H9 (cell line): ENCODE data around the gene FBXL13. TPM values are rescaled to one million over a fixed set of nuclear protein-coding genes. Genes with fewer than 3 reads are reported as not detected.

Source experiments
- DNase-seq: peaks from one replicate; pipeline ENCODE4 v3.0.0-alpha.2; 2017
- H2AFZ ChIP-seq: one replicate; pipeline ENCODE4 v1.6.1; 2013; ENCODE audit warnings: mild to moderate bottlenecking, low read length, control low read depth, moderate library complexity
- H2AK5ac ChIP-seq: 2 replicates; pipeline ENCODE4 v1.6.1; 2013; ENCODE audit warnings: low read length, control low read depth, mixed read lengths; ENCODE audit not compliant: insufficient read length
- H2BK120ac ChIP-seq: one replicate; pipeline ENCODE4 v1.6.1; 2013; ENCODE audit warnings: low read depth, mild to moderate bottlenecking, low read length, control low read depth, inconsistent platforms; ENCODE audit not compliant: poor library complexity, severe bottlenecking
- H2BK12ac ChIP-seq: 2 replicates; pipeline ENCODE4 v1.6.1; 2013; ENCODE audit warnings: low read length, control low read depth, mixed read lengths, low read depth; ENCODE audit not compliant: insufficient read length
- H2BK15ac ChIP-seq: 2 replicates; pipeline ENCODE4 v1.6.1; 2013; ENCODE audit warnings: low read depth, low read length, control low read depth
- H2BK20ac ChIP-seq: one replicate; pipeline ENCODE4 v1.6.1; 2013; ENCODE audit warnings: low read depth, mild to moderate bottlenecking, low read length, control low read depth, inconsistent platforms; ENCODE audit not compliant: poor library complexity, severe bottlenecking
- H2BK5ac ChIP-seq: 2 replicates; pipeline ENCODE4 v1.6.1; 2013; ENCODE audit warnings: low read length, control low read depth, mixed read lengths; ENCODE audit not compliant: insufficient read length
- H3K14ac ChIP-seq: 2 replicates; pipeline ENCODE4 v1.6.1; 2013; ENCODE audit warnings: low read length, control low read depth; ENCODE audit not compliant: insufficient read depth
- H3K18ac ChIP-seq: 2 replicates; pipeline ENCODE4 v1.6.1; 2013; ENCODE audit warnings: low read depth, mild to moderate bottlenecking, mixed read lengths, low read length, control low read depth; ENCODE audit not compliant: insufficient read length
- H3K23ac ChIP-seq: 2 replicates; pipeline ENCODE4 v1.6.1; 2013; ENCODE audit warnings: low read length, control low read depth, mixed read lengths, low read depth; ENCODE audit not compliant: insufficient read length
- H3K23me2 ChIP-seq: 2 replicates; pipeline ENCODE4 v1.6.1; 2013; ENCODE audit warnings: low read depth, mild to moderate bottlenecking, mixed read lengths, low read length, control low read depth; ENCODE audit not compliant: insufficient read length, poor library complexity, severe bottlenecking
- H3K27ac ChIP-seq: 2 replicates; pipeline ENCODE4 v1.5.1; 2013; ENCODE audit warnings: low read length, control low read depth, mixed read lengths, low read depth; ENCODE audit not compliant: insufficient read length
- H3K27me3 ChIP-seq: 2 replicates; pipeline ENCODE4 v1.6.1; 2013; ENCODE audit warnings: low read length, control low read depth, inconsistent platforms; ENCODE audit not compliant: insufficient read depth
- H3K4ac ChIP-seq: 2 replicates; pipeline ENCODE4 v1.6.1; 2013; ENCODE audit warnings: low read depth, mild to moderate bottlenecking, control low read depth, inconsistent platforms, low read length, moderate library complexity
- H3K4me1 ChIP-seq: 2 replicates; pipeline ENCODE4 v1.6.1; 2013; ENCODE audit warnings: low read length, control low read depth, inconsistent platforms; ENCODE audit not compliant: insufficient read depth
- H3K4me2 ChIP-seq: 2 replicates; pipeline ENCODE4 v1.6.1; 2013; ENCODE audit warnings: low read length, control low read depth, mixed read lengths; ENCODE audit not compliant: insufficient read length, insufficient read depth
- H3K56ac ChIP-seq: 2 replicates; pipeline ENCODE4 v1.6.1; 2013; ENCODE audit warnings: low read depth, mild to moderate bottlenecking, mixed read lengths, low read length, control low read depth; ENCODE audit not compliant: insufficient read length
- H3K79me1 ChIP-seq: 2 replicates; pipeline ENCODE4 v1.6.1; 2013; ENCODE audit warnings: low read depth, mild to moderate bottlenecking, moderate library complexity, low read length, control low read depth, inconsistent platforms; ENCODE audit not compliant: insufficient read depth, poor library complexity, severe bottlenecking
- H3K79me2 ChIP-seq: 2 replicates; pipeline ENCODE4 v1.6.1; 2013; ENCODE audit warnings: low read length, control low read depth, inconsistent platforms; ENCODE audit not compliant: insufficient read depth
- H3K9ac ChIP-seq: 2 replicates; pipeline ENCODE4 v1.6.1; 2013; ENCODE audit warnings: low read length, control low read depth, mixed read lengths; ENCODE audit not compliant: insufficient read length; ENCODE audit errors: extremely low read depth
- H3K9me3 ChIP-seq: one replicate; pipeline ENCODE4 v1.6.1; 2013; ENCODE audit warnings: low read depth, low read length, inconsistent platforms; ENCODE audit not compliant: control insufficient read depth
- H3T11ph ChIP-seq: one replicate; pipeline ENCODE4 v1.6.1; 2013; ENCODE audit warnings: mild to moderate bottlenecking, low read length, control low read depth, inconsistent platforms
- H4K20me1 ChIP-seq: one replicate; pipeline ENCODE4 v1.6.1; 2013; ENCODE audit not compliant: control insufficient read depth, insufficient read length, insufficient read depth
- H4K5ac ChIP-seq: 2 replicates; pipeline ENCODE4 v1.6.1; 2013; ENCODE audit warnings: low read depth, mild to moderate bottlenecking, mixed read lengths, low read length, control low read depth; ENCODE audit not compliant: insufficient read length
- H4K8ac ChIP-seq: replicated peaks from 2 replicates; pipeline ENCODE4 v1.6.1; 2013; ENCODE audit warnings: low read length, control low read depth, mixed read lengths, low read depth; ENCODE audit not compliant: insufficient read length
- H4K91ac ChIP-seq: 2 replicates; pipeline ENCODE4 v1.6.1; 2013; ENCODE audit warnings: low read depth, mild to moderate bottlenecking, moderate library complexity, mixed read lengths, low read length, control low read depth; ENCODE audit not compliant: insufficient read length
- H3K27ac Mint-ChIP-seq, 3 experiments: 2 replicates in 2 of 3; 3 replicates in 1 of 3; pipeline ENCODE4 v1.8.0; 2020 to 2021; ENCODE audit warnings: mixed read lengths in 3 of 3, mild to moderate bottlenecking in 1 of 3, moderate library complexity in 1 of 3
- H3K27me3 Mint-ChIP-seq: 2 replicates; pipeline ENCODE4 v1.8.0; 2021; ENCODE audit warnings: low read depth, mild to moderate bottlenecking, moderate library complexity, mixed read lengths
- H3K36me3 Mint-ChIP-seq, 3 experiments: 2 replicates in 2 of 3; 3 replicates in 1 of 3; pipeline ENCODE4 v1.8.0; 2020 to 2021; ENCODE audit warnings: low read depth in 3 of 3, mixed read lengths in 3 of 3; ENCODE audit not compliant: insufficient read depth in 1 of 3
- H3K4me1 Mint-ChIP-seq, 2 experiments: 2 replicates each; pipeline ENCODE4 v1.8.0; 2020; ENCODE audit warnings: mixed read lengths in 2 of 2
- H3K4me3 Mint-ChIP-seq, 2 experiments: 2 replicates in 1 of 2; 3 replicates in 1 of 2; pipeline ENCODE4 v1.8.0; 2020 to 2021; ENCODE audit warnings: mild to moderate bottlenecking in 2 of 2, mixed read lengths in 2 of 2, moderate library complexity in 1 of 2
- H3K9me3 Mint-ChIP-seq, 2 experiments: 2 replicates in 1 of 2; 3 replicates in 1 of 2; pipeline ENCODE4 v1.8.0; 2020; ENCODE audit warnings: mild to moderate bottlenecking in 2 of 2, mixed read lengths in 2 of 2, moderate library complexity in 1 of 2
- WGBS: extraction: QIAGEN DNeasy Blood & Tissue Kit; methylation state at CpG from one replicate; pipeline ENCODE4 v1.1.7; 2013; ENCODE audit warnings: missing lambda C conversion rate, low lambda C conversion rate, mixed read lengths; ENCODE audit not compliant: insufficient read length; ENCODE audit errors: extremely low coverage; 5-methylcytosine and 5-hydroxymethylcytosine counted together
- total RNA-seq: library from RNA; stranded (reverse); gene quantifications from 2 replicates; pipeline ENCODE4 v1.2.1, GENCODE V29; 2021
- TF ChIP-seq, protein P1 (sequence below): fragments of 200-600 bp; sonication (generic); conservative IDR thresholded peaks from 3 replicates; pipeline ENCODE4 v1.8.0; 2021; ENCODE audit warnings: antibody characterized with exemption, mild to moderate bottlenecking

FBXL13 gene
- total RNA-seq, 1 experiment from 2014 or later: 4.4 TPM

DNA sequence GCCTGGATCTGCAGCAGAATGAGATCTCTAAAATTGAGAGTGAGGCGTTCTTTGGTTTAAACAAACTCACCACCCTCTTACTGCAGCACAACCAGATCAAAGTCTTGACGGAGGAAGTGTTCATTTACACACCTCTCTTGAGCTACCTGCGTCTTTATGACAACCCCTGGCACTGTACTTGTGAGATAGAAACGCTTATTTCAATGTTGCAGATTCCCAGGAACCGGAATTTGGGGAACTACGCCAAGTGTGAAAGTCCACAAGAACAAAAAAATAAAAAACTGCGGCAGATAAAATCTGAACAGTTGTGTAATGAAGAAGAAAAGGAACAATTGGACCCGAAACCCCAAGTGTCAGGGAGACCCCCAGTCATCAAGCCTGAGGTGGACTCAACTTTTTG, 140.4 kb downstream of the FBXL13 start:
- H4K20me1 ChIP-seq: no peaks in the 10 kb centered on the region
- WGBS: no CpG with 5 or more reads among the region's 8 CpGs
- no peak overlapping the region for H2BK15ac ChIP-seq
- no peak overlapping the region for H2BK5ac ChIP-seq
- peak overlapping the region; percentile 14 for H3K27ac ChIP-seq
- H3K9ac ChIP-seq: no peak overlapping the region
- no peak overlapping the region for H3K56ac ChIP-seq
- Mint-ChIP-seq H3K9me3 (no peaks in the 10 kb centered on the region), H3K27ac (peak overlapping the region; percentile 93 to 97 (median 94)), H3K4me1 (peaks cover 56% of the 10 kb centered on the region in 2 experiments), H3K4me3 (peak overlapping the region; percentile 39 to 68; a peak in 4 of 5 replicates), H3K36me3 (no peaks in the 10 kb centered on the region), H3K27me3 (no peaks in the 10 kb centered on the region)
- no peak overlapping the region for H3K23ac ChIP-seq
- no peak overlapping the region for H2AFZ ChIP-seq
- no peak overlapping the region for H2BK120ac ChIP-seq
- H4K8ac ChIP-seq: no peak overlapping the region
- no peak overlapping the region for H3T11ph ChIP-seq
- peaks cover 22% of the 10 kb centered on the region; the same call in 1 of the 2 replicates for H3K4me1 ChIP-seq
- no peak overlapping the region for H3K4ac ChIP-seq
- no peak for DNase-seq
- no peak overlapping the region for H4K91ac ChIP-seq
- H3K18ac ChIP-seq: peak overlapping the region; percentile 72
- no peaks in the 10 kb centered on the region for H3K23me2 ChIP-seq
- H3K4me2 ChIP-seq: peak overlapping the region; percentile 20
- no peaks in the 10 kb centered on the region for H3K79me1 ChIP-seq
- no peaks in the 10 kb centered on the region for H3K79me2 ChIP-seq
- no peak overlapping the region for H2BK20ac ChIP-seq
- no peak overlapping the region for H3K14ac ChIP-seq
- no peaks in the 10 kb centered on the region for H3K9me3 ChIP-seq
- no peak overlapping the region for H2AK5ac ChIP-seq
- H2BK12ac ChIP-seq: no peak overlapping the region
- no peaks in the 10 kb centered on the region for H3K27me3 ChIP-seq
- H4K5ac ChIP-seq: no peak overlapping the region
- TF ChIP-seq, protein P1, sequence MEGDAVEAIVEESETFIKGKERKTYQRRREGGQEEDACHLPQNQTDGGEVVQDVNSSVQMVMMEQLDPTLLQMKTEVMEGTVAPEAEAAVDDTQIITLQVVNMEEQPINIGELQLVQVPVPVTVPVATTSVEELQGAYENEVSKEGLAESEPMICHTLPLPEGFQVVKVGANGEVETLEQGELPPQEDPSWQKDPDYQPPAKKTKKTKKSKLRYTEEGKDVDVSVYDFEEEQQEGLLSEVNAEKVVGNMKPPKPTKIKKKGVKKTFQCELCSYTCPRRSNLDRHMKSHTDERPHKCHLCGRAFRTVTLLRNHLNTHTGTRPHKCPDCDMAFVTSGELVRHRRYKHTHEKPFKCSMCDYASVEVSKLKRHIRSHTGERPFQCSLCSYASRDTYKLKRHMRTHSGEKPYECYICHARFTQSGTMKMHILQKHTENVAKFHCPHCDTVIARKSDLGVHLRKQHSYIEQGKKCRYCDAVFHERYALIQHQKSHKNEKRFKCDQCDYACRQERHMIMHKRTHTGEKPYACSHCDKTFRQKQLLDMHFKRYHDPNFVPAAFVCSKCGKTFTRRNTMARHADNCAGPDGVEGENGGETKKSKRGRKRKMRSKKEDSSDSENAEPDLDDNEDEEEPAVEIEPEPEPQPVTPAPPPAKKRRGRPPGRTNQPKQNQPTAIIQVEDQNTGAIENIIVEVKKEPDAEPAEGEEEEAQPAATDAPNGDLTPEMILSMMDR: no peak
